Activated CD4-positive, CD25-positive, alpha-beta regulatory T cell (primary cell): ENCODE measurements around the gene CD300E.
"Not testable (repeated sequence)": the region's sequence is repeated elsewhere in the genome, so short reads cannot be mapped to it uniquely, and the experiment has no call there.

Experiments
- DNase-seq, 4 experiments: peaks; one replicate each; lab custom pipeline; 2025; lab: John Stamatoyannopoulos, UW

Gene CD300E

GRCh38 chr17:74635418-74635817, 11.9 kb upstream of the CD300E start:
- DNase-seq, result no peak

- DNase-seq, result no peak
Observed at GRCh38 chr17:74633326-74633725, 9.8 kb upstream of the CD300E start.

GRCh38 chr17:74632617-74633016, 9.1 kb upstream of the CD300E start:
- DNase-seq, result no peak

GRCh38 chr17:74631468-74632450, 8.2 kb upstream of the CD300E start:
- DNase-seq, result no peak

- DNase-seq, result not testable (repeated sequence)
Observed at GRCh38 chr17:74630251-74630650, 6.7 kb upstream of the CD300E start.

GRCh38 chr17:74625661-74626060, 2.1 kb upstream of the CD300E start:
- DNase-seq, result no peak

- DNase-seq, result no peak
Observed at GRCh38 chr17:74624131-74624530, 593 bp upstream of the CD300E start.

- DNase-seq, result no peak
Observed at GRCh38 chr17:74619077-74619673, 4.4 kb downstream of the CD300E start.

- DNase-seq, result no peak
Observed at GRCh38 chr17:74618451-74618850, 5.1 kb downstream of the CD300E start.

- DNase-seq, result no peak
Observed at GRCh38 chr17:74616696-74617095, 6.8 kb downstream of the CD300E start.

- no peak for DNase-seq
Observed at GRCh38 chr17:74612046-74612445, 11.5 kb downstream of the CD300E start.

GRCh38 chr17:74610108-74610507, 13.4 kb downstream of the CD300E start:
- no peak for DNase-seq

- DNase-seq, result no peak
Observed at GRCh38 chr17:74608511-74608910, 15.0 kb downstream of the CD300E start.

- DNase-seq, result no peak
Observed at GRCh38 chr17:74607221-74607620, 16.3 kb downstream of the CD300E start.

GRCh38 chr17:74606050-74606449, 17.5 kb downstream of the CD300E start:
- DNase-seq, result no peak

GRCh38 chr17:74605361-74605760, 18.2 kb downstream of the CD300E start:
- DNase-seq, result no peak

- DNase-seq, result no peak
Observed at GRCh38 chr17:74604761-74605160, 18.8 kb downstream of the CD300E start.

- DNase-seq, result no peak
Observed at GRCh38 chr17:74604200-74604599, 19.3 kb downstream of the CD300E start.

GRCh38 chr17:74603746-74604145, 19.8 kb downstream of the CD300E start:
- no peak for DNase-seq

- DNase-seq, result no peak
Observed at GRCh38 chr17:74603037-74603635, 20.4 kb downstream of the CD300E start.

- DNase-seq, result no peak
Observed at GRCh38 chr17:74601944-74602572, 21.5 kb downstream of the CD300E start.

GRCh38 chr17:74599448-74599939, 24.0 kb downstream of the CD300E start:
- DNase-seq, result no peak
